Ascending aorta (tissue), 2 donors: Measurements from ENCODE around the gene ETNK1. TPM values are rescaled to one million over a fixed set of nuclear protein-coding genes. Genes with fewer than 3 reads are reported as not detected.
"Not testable (repeated sequence)": the region's sequence is repeated elsewhere in the genome, so short reads cannot be mapped to it uniquely, and the experiment has no call there.

Source experiments
- DNase-seq, 2 donors: peaks; one replicate each; pipeline ENCODE4 v3.0.0-alpha.2; 2019; ENCODE audit warnings: low spot score in 2 of 2
- H3K27ac ChIP-seq, 2 donors: fragments of 200-600 bp; sonication (generic); one replicate each; pipeline ENCODE4 v1.5.1; 2016 to 2017; ENCODE audit warnings: mild to moderate bottlenecking in 1 of 2
- H3K27me3 ChIP-seq: fragments of 200-600 bp; sonication (generic); one replicate; pipeline ENCODE4 v1.5.1; 2017
- H3K36me3 ChIP-seq, 2 donors: fragments of 200-600 bp; sonication (generic); one replicate each; pipeline ENCODE4 v1.5.1; 2016
- H3K4me1 ChIP-seq, 2 donors: fragments of 200-600 bp; sonication (generic); one replicate each; pipeline ENCODE4 v1.5.1; 2016 to 2017; ENCODE audit warnings: mild to moderate bottlenecking in 1 of 2
- H3K4me3 ChIP-seq, 2 donors: fragments of 200-600 bp; sonication (generic); one replicate each; pipeline ENCODE4 v1.5.1; 2016 to 2017; ENCODE audit warnings: mild to moderate bottlenecking in 1 of 2
- H3K9me3 ChIP-seq, 2 donors: fragments of 200-600 bp; sonication (generic); one replicate each; pipeline ENCODE4 v1.5.1; 2016
- CTCF ChIP-seq, 3 experiments: fragments of 200-600 bp in 2 of 3; fragments of 450-650 bp in 1 of 3; sonication (generic) in 2 of 3; IDR thresholded peaks; one replicate each; pipeline ENCODE4 v1.5.1; 2016 to 2019; ENCODE audit warnings: antibody characterized with exemption in 3 of 3, mild to moderate bottlenecking in 1 of 3, moderate library complexity in 1 of 3
- intact Hi-C: fragments of 100-400 bp; cut with DNase I; formaldehyde crosslinking; loops from one replicate; pipeline ENCODE4 v1.15.1; 2023
- total RNA-seq: library from RNA; depleted of rRNA; stranded (reverse); fragments of >200 nt; gene quantifications from one replicate; pipeline ENCODE4 v1.1.0, GENCODE V29; 2016

ETNK1 gene
- total RNA-seq, 1 donor from 2014 or later: 13.9 TPM

GRCh38 chr12:22687361-22688076 is 62.5 kb downstream of the ETNK1 start:
- DNase-seq: no peak
- H3K9me3 ChIP-seq: no peaks in the 10 kb centered on the region
- TF ChIP-seq CTCF (IDR thresholded peaks at IDR 0.05): no peak
- H3K4me3 ChIP-seq: peak overlapping the region in 1 of 2 donors; percentile 27
- H3K27ac ChIP-seq: peak overlapping the region; percentile 74 to 77
- H3K36me3 ChIP-seq: no peaks in the 10 kb centered on the region
- intact Hi-C loops: loop anchor here (5.0 kb wide), 2 partner anchors 510 to 675 kb away; no protein-coding TSS in a partner anchor
- H3K4me1 ChIP-seq: peaks cover 11 to 20% of the 10 kb centered on the region in 2 donors
- H3K27me3 ChIP-seq: no peaks in the 10 kb centered on the region

DNA sequence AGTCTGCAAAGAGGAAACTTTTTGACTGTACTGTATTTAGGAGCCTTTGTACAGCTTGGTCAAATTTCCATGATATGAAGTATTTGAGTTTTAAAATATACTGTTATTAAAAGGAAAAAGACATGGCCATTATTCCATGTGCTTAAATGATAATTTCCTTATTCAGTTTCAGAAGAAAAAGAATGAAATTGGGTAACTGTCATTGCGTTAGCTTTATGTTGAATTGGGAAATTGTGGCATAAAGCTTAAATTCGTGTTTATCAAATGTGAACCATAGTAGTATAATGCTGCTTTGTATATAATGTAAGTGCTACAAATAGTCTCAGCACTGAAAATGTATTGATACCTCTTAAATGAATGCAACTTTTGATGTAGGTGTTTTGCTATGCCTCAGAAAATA is 64.9 kb downstream of the ETNK1 start:
- intact Hi-C loops: loop anchor here (5.0 kb wide), 3 partner anchors 37 to 672 kb away; no protein-coding TSS in a partner anchor
- no peaks in the 10 kb centered on the region for H3K36me3 ChIP-seq
- H3K27ac ChIP-seq: no peak overlapping the region
- H3K4me3 ChIP-seq: no peak overlapping the region
- no peak for TF ChIP-seq CTCF (IDR thresholded peaks at IDR 0.05)
- no peaks in the 10 kb centered on the region for H3K9me3 ChIP-seq
- DNase-seq: no peak
- no peaks in the 10 kb centered on the region for H3K27me3 ChIP-seq
- peaks cover 11 to 20% of the 10 kb centered on the region in 2 donors for H3K4me1 ChIP-seq

GRCh38 chr12:22691319-22691718 is 66.3 kb downstream of the ETNK1 start:
- Histone ChIP-seq H3K9me3 (no peaks in the 10 kb centered on the region), H3K4me1 (peaks cover 11 to 15% of the 10 kb centered on the region in 2 donors), H3K4me3 (no peak overlapping the region), H3K36me3 (no peaks in the 10 kb centered on the region), H3K27ac (no peak overlapping the region), H3K27me3 (no peaks in the 10 kb centered on the region)
- no peak for TF ChIP-seq CTCF (IDR thresholded peaks at IDR 0.05)
- intact Hi-C loops: loop anchor here (5.0 kb wide), 1 partner anchor 36 kb away; no protein-coding TSS in a partner anchor
- DNase-seq: no peak

- intact Hi-C loops: loop anchor here (5.0 kb wide), 1 partner anchor 35 kb away; no protein-coding TSS in a partner anchor
- not testable (repeated sequence) for H3K9me3 ChIP-seq, H3K36me3 ChIP-seq, H3K27ac ChIP-seq, H3K4me1 ChIP-seq, DNase-seq, H3K4me3 ChIP-seq, H3K27me3 ChIP-seq
Observed at GRCh38 chr12:22692467-22692866, 67.5 kb downstream of the ETNK1 start.

- intact Hi-C loops: loop anchor here (5.0 kb wide), 1 partner anchor 34 kb away; no protein-coding TSS in a partner anchor
- TF ChIP-seq CTCF (IDR thresholded peaks at IDR 0.05): no peak
- Histone ChIP-seq H3K4me3 (no peak overlapping the region), H3K27ac (no peak overlapping the region), H3K36me3 (no peaks in the 10 kb centered on the region), H3K9me3 (no peaks in the 10 kb centered on the region), H3K27me3 (no peaks in the 10 kb centered on the region), H3K4me1 (peaks cover 4% of the 10 kb centered on the region in 2 donors)
- DNase-seq: no peak
Observed at GRCh38 chr12:22692964-22693555, 68.1 kb downstream of the ETNK1 start.

DNA sequence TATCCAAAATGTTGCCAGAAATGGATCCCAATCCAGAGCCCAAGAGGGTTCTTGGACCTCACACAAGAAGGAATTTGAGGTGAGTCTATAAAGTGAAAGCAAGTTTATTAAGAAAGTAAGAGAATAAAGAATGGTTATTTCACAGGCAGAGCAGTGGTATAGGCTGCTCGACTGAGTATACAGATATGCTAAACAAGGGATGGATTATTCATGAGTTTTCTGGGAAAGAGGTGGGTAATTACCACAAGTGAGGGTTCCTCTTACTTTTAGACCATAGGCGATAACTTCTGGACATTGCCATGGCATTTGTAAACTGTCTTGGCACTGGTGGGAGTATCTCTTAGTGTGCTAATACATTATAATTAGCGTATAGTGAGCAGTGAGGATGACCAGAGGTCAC is 73.6 kb downstream of the ETNK1 start:
- DNase-seq: no peak
- intact Hi-C loops: no loop called here
- H3K27me3 ChIP-seq: no peaks in the 10 kb centered on the region
- H3K9me3 ChIP-seq: no peaks in the 10 kb centered on the region
- TF ChIP-seq CTCF (IDR thresholded peaks at IDR 0.05): no peak
- H3K27ac ChIP-seq: no peak overlapping the region
- no peak overlapping the region for H3K4me3 ChIP-seq
- no peaks in the 10 kb centered on the region for H3K36me3 ChIP-seq
- no peaks in the 10 kb centered on the region for H3K4me1 ChIP-seq

GRCh38 chr12:22699705-22700104 is 74.7 kb downstream of the ETNK1 start:
- H3K27ac ChIP-seq, H3K27me3 ChIP-seq, intact Hi-C loops, DNase-seq, H3K4me3 ChIP-seq, H3K9me3 ChIP-seq, H3K4me1 ChIP-seq, H3K36me3 ChIP-seq: not testable (repeated sequence)
